HG02623 (cell line): ENCODE data around the gene ANKRD12.

ENCODE experiments used
- ATAC-seq: cut with Tn5 transposase; IDR thresholded peaks from one replicate; pipeline ENCODE4 v1.9.1; 2021; ENCODE audit warnings: moderate library complexity; ENCODE audit not compliant: unreplicated experiment

Gene ANKRD12

GRCh38 chr18:9181275-9181674, 44.7 kb downstream of the ANKRD12 start:
- no peak for ATAC-seq

GRCh38 chr18:9182852-9183399, 46.3 kb downstream of the ANKRD12 start:
- ATAC-seq, result no peak

DNA sequence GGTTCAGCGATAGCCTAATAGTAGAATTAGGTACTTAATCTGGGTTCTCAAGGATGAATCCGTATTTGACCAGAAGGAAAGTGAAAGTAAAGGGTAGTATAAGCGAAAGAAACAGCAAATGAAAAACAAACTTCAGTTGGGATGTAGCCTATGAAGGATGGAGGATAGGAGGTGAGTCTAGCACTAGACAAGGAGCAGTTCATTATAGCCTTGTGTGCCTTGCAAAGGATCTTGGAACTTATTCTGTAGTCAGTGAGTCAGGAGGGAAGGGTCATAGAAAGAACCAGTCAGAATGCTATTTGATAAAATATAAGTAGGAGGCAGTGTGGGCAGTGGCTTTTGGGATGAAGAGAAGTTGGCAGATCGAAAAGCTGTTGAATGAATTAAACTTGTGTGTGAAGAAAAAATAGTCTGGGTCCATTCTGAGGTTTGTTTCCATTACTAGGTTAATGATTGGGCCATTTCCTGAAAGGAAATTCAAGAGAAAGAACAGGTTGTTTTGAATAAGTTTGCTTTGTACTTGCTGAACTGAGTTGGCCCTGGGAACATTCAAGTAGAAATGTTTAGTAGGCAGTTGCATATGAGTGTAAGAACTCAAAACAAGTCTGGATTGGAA, 48.5 kb downstream of the ANKRD12 start:
- no peak for ATAC-seq

GRCh38 chr18:9188359-9189231, 52.0 kb downstream of the ANKRD12 start:
- ATAC-seq, result no peak

DNA sequence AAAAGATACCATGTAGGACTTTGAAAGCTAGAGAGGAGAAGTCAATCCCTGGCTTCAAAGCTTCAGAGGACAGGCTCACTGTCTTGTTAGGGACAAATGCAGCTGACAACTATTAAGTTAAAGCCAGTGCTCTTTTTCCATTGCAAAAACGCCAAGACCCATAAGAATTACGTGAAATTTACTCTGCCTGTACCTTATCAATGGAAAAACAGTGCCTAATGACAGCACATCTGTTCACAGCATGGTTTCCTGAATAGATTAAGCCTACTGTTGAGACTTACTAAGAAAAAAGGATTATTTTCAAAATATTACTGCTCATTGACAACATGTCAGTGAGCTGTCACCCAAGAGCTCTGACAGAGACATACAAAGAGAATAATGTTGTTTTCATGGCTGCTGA, 52.9 kb downstream of the ANKRD12 start:
- no peak for ATAC-seq

DNA sequence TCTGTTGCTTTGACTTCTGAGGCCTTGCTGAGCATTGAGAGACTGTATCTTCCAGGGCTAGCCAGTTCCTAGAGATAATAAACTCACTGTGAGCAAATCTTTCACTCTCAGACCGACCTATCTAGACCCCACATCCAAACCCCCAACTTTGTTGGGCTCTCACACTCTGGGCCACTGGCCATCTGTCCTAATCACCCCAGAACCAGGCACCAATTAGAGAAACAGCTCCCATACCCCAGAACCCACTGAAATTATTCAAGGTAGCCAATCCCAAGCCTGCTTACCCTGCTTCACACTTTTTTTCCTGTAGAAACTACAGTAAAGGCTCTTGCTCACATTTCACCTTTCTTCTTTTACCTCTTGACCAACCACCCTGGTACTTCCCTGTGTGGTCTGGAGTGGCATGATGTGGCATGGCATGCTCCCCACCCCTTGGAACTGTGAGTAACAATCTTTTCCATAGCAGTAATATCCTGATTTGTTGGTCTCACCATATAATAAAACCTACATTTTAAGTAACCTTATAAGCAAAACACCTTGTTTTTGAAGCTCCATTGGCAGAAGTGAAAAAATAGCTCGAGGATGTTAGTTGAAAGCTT, 55.2 kb downstream of the ANKRD12 start:
- ATAC-seq, result no peak

DNA sequence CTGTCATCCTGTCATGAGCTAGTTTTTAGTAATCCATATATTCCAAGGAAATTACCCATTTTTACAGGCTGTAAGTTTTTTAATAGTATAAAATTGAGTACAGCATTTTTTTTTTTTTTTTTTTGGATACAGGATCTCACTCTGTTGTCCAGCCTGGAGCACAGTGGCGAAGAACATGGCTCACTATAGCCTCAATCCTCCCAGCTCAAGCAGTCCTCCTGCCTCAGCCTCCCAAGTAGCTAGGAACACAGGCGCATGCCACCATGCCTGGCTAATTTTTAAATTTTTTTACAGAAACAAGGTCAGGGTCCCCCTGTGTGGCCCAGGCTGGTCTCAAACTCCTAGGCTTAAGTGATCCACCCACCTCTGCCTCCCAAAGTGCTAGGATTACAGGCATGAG, 56.5 kb downstream of the ANKRD12 start:
- ATAC-seq, result no peak

DNA sequence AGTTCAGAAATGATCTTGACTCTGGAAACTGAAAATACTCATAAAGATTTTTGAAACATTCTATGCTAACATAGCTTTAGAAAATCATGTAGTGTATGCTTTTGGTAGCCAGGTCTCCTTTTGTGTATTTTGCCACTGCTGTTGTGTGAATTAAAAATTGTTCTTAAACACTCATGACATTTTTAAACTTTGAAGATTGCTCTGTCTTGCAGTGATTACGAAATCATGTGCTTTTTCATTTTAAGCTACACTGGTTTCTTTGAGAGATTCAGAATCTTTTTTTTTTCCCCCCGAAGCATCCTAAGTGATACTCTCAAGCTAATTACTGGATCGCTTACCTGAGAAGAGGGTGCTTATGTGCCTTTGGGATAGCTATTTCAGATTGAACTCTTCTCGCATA, 60.0 kb downstream of the ANKRD12 start:
- ATAC-seq, result no peak

DNA sequence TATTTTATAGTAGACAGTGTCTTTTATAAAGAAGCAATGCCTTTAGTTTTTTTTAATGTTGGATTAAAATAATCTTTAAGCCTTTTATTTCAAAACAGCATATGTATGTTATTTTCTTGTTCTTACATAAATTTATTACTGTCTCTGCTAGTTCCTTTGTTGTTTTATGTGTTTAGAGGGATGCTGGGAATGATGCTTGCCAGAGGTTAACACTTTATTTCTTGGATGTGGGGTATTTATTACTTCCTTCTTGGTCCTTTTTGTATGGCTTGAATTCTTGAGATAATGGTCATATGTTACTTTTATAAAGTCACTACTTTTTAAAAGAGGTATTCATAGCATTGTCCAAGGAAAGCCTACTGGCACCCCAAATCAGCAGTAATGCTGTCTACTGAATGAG, 63.1 kb downstream of the ANKRD12 start:
- no peak for ATAC-seq

GRCh38 chr18:9201224-9201623, 64.6 kb downstream of the ANKRD12 start:
- no peak for ATAC-seq

GRCh38 chr18:9204659-9205058, 68.1 kb downstream of the ANKRD12 start:
- no peak for ATAC-seq

GRCh38 chr18:9206421-9206820, 69.8 kb downstream of the ANKRD12 start:
- no peak for ATAC-seq

GRCh38 chr18:9209279-9209678, 72.7 kb downstream of the ANKRD12 start:
- no peak for ATAC-seq

GRCh38 chr18:9210966-9211365, 74.4 kb downstream of the ANKRD12 start:
- ATAC-seq, result no peak

GRCh38 chr18:9211955-9212354, 75.4 kb downstream of the ANKRD12 start:
- no peak for ATAC-seq

GRCh38 chr18:9215221-9215933, 78.8 kb downstream of the ANKRD12 start:
- ATAC-seq, result no peak

- ATAC-seq, result no peak
Measured at GRCh38 chr18:9216459-9216858, 79.9 kb downstream of the ANKRD12 start.

GRCh38 chr18:9217743-9218451, 81.3 kb downstream of the ANKRD12 start:
- no peak for ATAC-seq

DNA sequence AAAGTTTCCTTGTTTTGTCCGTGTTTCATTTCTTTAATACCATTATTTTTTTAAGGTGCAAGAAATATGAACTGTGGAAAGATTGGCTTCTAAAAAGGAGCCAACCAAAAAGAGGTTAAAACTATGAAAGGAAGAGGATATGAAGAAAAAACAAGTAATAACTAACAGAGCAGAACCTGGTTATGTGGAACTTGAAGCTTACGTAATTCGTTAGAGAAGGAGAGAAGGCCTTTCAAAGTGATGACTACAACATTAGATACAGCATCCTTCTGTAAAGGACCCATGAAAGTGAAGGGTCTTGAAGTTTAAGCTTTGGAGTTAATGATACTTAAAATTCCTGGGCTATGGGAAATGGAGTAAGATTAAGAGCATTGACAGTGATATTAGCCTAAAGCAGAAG, 84.5 kb downstream of the ANKRD12 start:
- no peak for ATAC-seq

GRCh38 chr18:9221661-9222060, 85.1 kb downstream of the ANKRD12 start:
- ATAC-seq, result no peak

- ATAC-seq, result no peak
Measured at GRCh38 chr18:9223356-9223755, 86.8 kb downstream of the ANKRD12 start.
